Left forelimb (tissue), 1 donor: ENCODE measurements around the gene CLSTN2.

ENCODE experiments used
- DNase-seq: peaks from one replicate; pipeline ENCODE4 v3.0.0-alpha.2; 2018; ENCODE audit warnings: low spot score

Gene CLSTN2

DNA sequence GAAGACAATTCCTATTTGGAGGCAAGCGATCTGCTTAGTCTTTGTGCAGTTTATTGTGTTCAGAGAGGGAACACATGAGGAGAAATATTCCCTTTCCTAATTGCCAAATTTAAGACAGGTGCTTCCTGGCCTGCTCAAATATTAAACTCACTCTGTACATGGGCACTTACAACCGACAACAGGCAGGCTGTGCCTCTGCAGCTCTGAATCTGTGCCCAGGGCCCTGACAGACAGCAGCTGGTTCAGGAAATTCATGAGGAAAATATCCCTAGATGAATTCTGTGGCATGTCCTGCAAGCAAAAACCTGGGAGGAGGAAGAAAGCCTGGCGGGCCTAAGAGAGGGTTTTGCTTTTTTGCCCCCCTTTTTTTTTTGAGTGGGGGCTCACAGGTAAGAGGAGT, 573.6 kb downstream of the CLSTN2 start:
- DNase-seq, result no peak

DNA sequence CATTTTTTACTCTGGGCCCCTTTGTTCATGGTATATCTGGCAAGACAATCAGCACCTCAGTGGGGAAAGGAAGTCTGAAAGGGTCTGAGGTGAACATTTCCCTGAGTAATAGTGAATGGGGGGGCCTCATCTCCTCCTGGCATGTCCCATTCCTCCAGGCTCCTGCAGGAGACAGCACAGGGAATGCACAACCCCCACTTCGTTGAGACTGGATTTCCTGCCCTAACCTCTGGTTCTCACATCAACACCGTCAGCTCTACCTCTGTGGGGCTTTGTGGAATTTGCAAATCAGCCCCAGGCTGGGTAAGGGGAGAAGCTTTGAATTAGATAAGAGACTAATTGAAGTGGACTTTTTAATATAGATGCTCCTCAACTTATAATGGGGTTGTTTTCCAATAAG, 574.5 kb downstream of the CLSTN2 start:
- DNase-seq, result no peak

DNA sequence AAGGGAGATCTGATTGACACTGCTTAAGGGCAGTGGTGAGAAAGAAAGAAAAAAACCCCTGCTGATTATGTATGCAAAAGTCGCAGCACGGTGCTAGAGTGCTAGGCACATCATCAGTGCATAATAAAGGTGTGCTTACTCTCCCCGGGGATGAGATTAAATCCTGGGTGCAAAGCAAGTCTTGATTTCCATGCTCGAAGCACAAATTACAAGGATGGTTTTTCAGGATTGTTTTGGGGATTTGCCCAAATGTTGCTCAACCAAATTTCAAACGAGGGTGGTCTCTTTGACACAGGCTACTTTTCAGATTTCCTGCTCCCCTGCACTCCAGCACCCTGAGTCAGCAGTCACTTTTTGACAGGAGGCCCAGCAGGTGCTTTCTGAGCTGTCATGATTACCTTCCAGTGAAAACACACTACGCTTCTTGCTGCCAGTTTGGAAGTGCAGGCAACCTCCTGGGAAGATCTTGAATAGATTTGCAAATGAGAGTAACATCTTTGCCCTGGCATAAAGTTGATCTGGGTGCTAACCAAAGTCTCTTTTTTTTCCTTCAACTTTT, 575.4 kb downstream of the CLSTN2 start:
- no peak for DNase-seq

DNA sequence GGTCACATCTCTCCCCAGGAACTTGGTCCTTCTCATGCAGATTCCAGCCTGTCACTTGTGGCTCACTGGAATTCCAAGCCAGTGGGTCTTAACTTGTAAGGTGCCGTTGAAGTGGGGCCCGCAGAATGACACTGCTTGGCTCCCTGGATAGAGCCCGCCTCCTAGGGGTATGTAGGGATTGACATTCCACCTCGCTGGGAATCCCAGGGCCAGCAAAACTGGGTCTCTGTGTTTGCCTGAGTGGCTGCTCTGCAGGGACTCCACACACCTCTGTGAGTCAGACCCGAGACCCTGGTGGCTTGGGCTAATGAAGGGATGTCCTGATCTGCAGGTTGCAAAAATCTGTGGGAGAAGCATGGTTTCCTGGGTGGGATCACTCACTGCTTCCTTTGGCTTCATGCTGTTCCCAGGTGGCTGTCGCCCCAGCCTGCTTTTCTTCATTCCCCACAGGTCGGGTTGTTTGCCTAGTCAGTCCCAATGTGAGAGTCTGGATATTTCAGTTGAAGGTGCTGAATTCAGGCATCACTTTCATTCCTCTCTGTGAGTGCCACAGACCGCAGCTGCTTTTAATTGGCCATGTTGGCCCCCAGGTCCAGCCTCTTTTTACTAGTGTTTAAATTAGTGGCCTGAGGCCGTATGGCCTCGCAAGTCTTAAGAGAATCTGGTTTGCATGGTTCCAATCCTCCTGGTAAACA, 586.9 kb downstream of the CLSTN2 start:
- no peak for DNase-seq

DNA sequence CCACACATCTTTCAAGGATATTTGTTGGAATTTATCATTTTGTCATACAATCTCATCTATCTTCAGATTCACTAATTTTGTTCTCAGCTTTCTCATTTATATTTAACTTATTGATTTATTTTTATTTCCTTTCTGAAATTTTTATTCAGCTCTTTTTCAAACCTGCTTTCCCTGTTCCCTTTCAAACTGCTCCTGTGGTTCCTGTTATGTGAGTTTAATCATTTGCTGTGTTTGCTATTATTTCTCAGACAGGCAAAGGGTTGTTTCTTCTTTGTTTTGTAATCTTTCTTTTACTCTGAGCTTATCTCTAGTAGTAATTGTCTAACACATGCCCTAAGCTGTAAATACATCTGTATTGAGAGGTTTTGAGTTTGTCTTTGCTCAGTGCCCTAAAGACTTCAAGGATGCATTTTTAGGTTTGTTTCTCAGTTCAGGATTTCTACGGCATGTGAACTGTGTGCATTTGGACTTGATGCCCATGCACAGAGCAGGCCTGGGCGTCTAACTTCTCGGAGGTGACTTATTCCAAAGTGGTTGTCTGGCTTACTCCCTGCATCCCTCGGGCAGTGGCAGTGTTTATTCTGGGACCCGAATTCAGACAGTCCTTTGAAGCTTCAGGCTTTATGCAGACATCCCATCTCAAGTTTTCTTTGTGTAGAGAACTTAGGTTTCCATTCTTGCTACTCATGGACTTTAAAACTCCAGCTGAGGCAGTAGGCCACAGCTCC, 587.8 kb downstream of the CLSTN2 start:
- DNase-seq, result no peak

DNA sequence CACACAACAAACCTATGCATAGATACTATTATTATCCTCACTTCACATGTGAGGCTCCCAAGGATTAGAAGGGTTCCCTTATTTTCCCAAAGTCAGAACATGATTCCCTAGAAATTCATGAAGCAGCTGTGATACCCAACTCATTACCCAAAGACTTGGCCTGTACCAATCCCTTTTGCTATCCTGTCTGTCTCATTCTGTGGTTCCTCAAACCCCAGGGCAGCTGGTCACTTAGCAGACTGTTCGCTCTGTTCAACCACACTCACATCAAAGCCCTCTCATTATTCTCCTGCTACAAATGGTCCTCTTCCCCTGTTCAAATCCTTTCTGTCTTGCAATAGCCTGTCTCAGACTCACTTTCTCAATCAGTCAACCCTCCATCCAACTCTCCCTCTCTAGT, 588.6 kb downstream of the CLSTN2 start:
- DNase-seq, result no peak

DNA sequence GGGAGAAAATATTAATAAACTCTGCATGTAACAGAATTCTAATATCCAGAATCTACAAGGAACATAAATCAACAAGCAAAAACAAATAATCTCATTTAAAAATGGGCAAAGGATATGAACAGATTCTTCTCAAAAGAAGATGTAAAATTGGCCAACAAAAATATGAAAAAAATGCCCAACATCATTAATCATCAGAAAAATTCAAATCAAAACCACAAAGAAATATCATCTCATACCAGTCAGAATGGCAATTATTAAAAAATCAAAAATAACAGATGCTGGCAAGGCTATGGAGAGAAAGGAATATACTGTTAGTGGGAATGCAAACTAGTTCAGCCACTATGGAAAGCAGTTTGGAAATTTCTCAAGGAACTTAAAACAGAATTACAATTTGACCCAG, 592.2 kb downstream of the CLSTN2 start:
- DNase-seq, result no peak

DNA sequence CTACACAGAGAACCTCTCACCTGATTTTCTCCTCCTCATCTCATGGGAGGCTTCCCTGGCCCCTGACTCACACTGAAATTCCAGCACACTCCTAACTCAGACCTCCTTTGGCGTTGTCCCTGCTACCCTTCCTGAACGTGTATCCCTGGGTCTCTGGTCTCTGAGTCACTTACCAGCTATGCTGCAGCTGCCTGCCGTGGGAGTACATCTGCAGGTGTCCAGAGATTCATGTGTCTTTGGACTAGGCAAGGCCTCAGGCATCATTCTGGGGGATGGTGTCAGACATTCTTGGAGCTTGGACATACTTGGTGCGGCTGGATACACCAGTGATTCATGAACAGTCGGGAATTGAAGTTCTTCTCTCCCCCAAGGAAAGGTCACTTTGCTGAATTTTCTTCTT, 594.1 kb downstream of the CLSTN2 start:
- no peak for DNase-seq

DNA sequence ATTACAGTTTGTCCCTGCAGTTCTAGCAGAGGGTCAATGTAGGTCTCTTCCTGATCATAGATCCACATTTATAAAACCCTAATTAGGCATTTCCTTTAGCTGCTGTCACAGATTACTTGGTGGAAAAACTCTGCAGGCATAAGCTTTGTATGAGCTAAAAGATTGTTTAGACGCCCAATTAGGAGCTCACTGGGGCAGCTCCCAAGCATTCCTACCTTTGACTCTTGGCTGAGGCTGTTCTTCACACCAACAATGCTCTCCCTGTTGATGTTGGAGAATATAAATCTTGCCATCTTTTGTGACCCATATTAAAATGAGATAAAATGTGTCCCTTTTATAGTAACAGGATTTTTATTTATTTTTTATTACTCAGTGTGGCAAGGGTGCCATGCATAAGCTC, 594.6 kb downstream of the CLSTN2 start:
- no peak for DNase-seq

DNA sequence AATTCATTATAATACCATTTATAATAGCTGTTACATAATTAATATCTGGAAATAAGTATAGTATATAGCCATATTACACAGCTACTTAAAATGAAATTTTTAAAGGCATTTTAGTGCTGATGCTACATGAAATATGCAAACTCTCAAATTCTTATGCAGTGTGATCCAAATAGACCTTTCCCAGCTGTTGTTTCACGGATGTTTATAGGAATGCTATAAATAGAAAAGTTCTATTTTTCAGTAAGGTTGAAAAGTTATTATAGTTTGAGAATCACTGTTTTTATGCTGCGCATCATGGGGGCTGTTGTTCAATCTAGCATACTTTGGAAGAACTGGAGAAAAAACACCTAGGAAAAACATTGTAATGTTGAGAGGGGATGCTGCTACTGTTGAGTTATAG, 595.1 kb downstream of the CLSTN2 start:
- no peak for DNase-seq

DNA sequence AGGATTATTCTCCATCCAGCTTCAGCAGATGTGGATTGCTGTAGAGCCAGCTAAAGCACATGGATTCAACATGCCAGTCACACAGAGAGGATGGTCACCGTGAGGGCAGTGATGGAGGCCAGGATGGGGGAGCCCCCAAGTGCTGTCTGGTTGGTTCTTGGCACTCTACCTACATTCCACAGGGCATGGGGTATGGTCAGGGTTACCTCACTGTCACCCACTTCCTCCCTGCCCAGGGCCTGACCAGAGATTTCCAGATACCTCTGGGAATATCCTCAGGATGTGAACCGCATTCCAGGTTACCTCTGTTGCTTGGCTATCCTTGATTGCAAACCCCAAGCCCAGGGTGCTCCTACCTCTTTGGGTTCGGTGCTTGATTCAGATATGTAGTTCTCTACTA, 595.6 kb downstream of the CLSTN2 start:
- no peak for DNase-seq

DNA sequence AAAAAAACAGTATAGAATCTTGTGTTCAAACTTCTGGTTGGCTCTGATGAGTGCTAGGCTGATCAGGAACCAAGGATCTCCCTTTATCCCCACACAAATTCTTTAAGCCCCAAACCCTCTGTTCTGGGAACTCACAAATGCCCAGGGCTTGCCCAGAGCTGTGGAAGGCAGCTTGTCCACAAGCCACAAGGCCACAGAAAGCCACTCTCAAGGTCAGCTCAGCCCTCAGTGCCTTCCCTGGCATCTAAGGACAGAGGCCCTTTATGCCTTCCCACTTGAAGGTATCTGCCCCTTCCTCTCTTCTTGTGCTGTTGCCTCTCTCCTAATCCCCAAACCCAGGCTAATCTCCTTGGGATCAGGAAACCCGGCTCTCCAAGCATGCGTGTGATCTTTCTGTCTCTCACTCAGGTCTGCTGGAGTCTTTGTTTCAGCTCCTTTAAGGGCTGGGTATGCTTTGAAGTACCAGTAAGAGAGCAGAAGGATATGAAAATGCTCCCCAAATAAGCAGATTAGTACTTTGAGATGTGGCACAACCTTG, 597.9 kb downstream of the CLSTN2 start:
- no peak for DNase-seq

DNA sequence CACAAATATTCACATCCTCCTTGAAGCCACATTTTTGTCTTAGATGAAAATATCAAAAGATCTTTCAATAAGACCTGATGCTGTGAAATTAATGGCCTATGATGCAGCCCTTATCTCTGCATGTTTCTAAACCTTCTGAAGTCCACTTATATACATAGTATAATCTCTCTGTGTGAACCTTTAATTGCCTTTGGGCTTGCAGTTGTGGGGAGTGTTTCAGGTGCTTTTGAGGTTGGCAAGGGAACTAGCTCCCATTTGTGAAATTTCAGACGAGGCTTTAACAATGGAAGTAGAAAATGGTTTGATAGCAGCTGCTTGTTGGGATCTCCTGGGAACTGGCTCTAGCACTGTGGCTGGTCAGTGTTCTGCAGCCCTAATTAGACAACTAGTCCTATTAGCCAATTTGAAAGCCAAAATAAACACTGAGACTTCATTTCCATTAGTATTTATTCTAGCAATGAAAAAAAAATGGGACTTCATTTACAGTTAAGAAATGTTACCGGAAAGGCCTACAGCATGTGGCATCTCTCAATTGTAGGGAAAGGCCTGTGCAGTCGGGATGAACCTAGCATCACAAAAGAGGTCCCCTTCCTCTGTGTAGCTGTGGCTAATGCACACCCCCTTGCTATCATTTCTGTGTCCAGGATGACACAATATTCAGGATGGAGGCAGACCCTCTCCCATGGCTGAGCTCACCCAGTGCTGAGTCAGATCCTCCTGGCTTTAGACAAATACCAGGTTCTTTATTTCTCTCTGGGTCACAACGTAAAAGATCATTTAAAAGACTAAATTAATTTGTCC, 602.1 kb downstream of the CLSTN2 start:
- no peak for DNase-seq

DNA sequence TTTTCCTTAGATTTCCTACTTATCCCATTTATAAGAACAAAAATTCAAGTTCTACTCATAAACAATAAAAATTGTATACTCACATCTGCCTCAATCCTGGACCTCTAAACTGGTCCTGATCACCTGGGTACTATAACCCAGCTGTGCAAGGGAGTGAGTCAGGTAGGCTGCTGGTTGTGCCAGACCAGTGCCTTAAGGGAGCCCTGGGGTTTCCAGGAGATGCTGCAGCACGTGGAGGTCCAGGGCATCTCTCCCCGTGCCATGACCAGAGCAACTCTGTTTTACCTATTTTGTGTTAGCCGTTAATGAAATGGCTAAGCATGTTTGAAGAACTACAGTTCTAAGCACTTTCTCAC, 602.7 kb downstream of the CLSTN2 start:
- DNase-seq, result no peak

DNA sequence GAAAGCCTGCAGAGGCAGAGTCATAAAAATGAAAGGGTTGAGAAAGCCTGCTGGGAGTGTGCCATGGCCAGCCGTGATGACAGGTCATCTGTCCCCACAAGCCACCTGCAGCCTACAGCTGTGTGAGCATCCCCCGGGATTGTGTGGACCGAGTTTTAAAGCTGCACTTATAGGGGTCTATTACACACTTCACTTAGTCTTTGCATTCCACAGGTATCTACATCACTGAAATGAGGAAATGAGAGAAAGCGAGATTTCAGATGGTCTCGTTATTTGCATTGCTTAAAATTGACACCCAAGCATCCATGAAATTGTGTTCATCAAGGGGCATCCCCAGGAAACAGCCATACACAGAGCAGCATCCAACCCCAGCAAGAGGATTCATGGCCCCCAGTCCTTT, 605.3 kb downstream of the CLSTN2 start:
- no peak for DNase-seq

DNA sequence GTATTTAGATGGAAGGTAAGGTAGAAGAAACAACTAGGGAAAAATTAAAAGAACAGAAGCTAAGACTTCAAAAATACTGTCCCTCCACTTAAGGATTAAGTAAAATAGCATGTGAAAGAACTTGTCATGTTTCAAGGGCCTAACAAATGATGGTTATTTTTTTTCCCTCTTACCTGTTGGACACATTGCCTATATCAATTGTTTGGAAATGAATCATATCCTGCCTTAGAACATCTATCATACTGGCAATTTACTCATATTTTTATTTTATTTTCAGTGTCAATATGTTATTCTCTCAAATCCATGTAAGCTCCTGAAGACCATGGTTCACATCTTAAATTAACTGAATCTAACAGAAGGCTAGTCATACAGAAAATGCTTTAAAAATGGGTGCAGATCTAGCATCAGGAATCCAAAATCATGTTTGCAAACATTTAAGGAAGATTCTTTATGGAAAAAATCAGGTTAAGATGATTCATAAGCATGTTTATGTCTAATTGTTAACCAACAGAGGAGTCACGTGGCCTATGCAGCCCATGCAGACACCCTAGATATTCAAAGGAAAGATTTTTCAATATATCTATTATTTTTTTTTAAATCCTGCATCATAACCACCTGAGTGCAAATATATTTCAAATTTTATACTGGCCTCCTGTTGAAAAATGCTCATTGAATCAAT, 607.1 kb downstream of the CLSTN2 start:
- no peak for DNase-seq

DNA sequence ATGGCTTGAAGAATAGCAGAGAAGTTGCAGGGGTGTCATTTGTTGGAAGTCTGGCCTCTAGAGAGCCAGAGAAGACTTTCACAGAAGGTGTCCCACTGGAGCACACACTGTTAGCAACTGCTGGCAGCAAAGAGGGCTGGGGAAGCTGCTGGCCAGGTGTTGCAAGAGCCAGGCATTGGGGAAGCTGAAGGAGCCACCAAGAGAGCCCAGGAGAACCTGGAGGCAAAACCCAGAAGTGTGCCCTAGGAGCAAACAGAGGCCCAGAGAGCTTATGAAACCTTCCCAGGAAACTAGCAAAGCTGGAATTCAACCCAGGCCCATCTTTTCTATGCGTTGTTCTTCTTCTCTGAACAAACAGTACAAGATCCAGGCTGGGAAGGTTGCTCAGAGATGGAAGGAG, 610.2 kb downstream of the CLSTN2 start:
- DNase-seq, result no peak

DNA sequence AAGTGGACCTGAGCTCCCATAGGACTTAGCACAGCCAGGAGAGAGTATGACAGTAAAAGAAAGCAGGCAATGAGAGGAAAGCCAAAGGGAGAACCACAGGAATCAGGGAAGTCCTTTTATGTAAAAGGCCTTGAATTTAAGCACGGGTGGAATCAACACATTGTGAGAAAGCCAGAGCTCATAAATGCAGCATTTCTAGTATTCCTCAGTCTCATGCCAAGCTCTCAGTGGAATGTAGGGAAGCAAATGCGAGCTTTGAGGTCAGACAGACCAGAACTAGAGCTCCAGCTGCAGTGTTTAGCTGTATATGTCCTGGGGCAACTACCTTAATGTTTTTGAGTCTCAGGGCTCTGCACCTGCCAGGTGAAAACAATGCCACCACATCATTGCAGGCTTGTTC, 610.8 kb downstream of the CLSTN2 start:
- no peak for DNase-seq

DNA sequence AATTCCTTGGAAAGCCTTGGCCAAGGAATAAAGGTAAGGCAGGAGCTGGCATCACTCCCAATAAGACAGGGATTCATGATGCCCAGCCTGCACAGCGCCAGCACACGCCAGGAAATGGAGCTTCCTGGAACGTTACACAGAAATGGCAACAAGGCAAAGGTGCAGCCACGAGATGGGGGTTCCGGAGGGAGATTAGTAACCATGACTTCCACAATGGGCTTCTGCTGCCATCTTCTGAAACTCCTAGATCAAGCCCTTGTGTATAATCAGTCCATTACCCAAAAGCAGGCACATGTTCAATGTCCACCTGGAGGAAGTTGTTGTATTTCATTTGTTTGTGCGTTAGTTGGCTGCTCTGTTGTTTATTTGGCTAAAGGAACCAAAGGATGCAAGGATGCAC, 611.7 kb downstream of the CLSTN2 start:
- no peak for DNase-seq

DNA sequence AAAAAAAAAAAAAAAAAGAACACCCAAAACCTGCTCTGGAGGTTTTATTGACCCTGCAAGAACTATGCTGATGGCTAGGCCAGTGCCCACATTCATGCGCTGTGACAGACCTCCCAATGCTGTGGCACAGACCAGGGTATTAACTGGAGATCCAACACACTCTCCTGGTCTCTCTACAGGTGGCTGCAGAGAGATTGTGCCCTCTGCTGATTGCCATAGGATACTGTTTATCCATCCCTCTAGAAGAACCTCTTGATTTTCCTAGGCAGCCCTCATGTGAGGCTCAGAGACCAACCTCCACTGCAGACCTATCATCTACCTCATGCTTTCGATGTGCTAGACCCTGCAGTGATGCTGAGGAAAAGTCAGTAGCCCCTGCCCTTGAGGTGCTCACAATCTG, 617.4 kb downstream of the CLSTN2 start:
- DNase-seq, result no peak

DNA sequence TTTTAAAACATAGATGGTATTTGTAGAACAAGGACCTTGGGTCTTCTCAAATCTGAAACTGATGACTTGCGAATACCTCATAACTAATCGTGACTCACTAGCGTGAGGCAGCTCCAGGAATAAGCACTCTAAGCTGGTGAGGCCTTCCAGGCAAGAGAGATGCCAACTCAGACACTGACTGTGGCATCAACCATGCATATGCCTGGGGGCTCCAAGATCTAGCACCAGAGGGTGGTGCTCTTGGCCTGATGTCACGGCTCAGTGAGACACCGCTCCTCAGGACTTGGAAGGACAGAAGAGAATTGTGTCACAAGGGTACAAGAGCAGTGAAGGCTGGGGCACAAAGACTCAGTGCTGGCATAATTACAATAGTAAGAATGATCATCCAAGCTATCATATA, 617.9 kb downstream of the CLSTN2 start:
- no peak for DNase-seq

DNA sequence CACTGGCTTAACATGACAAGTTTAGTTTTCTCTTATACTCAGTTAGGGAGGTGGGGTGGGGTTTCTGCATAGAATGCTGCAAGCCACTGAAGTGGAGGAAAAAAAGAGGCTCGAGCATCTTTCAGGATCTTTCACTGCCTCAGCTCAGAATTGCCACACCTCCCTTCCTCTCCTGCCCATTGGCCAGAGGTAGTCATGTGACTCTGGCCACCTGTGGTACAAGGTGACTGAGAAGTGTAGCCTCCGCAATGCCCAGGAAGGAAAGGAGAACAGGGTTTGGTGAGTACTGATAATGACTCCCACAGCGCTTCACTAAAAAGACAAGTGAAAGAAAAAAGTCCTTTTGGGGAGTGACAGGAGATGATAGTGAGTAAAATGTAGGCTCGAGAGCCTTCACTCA, 618.6 kb downstream of the CLSTN2 start:
- no peak for DNase-seq
